HL-60 (cell line): Measurements from ENCODE around the gene IL22RA1.

Source experiments
- DNase-seq, 2 experiments: peaks; one replicate each; pipeline ENCODE4 v3.0.0-alpha.2; 2010 to 2020; ENCODE audit warnings: low read depth in 1 of 2, low spot score in 1 of 2
- H3K27ac ChIP-seq: fragments of 250-450 bp; sonication (Bioruptor Pico); replicated peaks from 2 replicates; pipeline ENCODE4 v1.5.1; 2020; ENCODE audit warnings: mild to moderate bottlenecking, moderate library complexity
- H3K27me3 ChIP-seq: fragments of 250-450 bp; sonication (Bioruptor Pico); 2 replicates; pipeline ENCODE4 v1.5.1; 2021; ENCODE audit warnings: mild to moderate bottlenecking, moderate library complexity; ENCODE audit not compliant: insufficient read depth, poor library complexity, severe bottlenecking
- H3K4me3 ChIP-seq: replicated peaks from 2 replicates; pipeline ENCODE4 v1.5.1; 2011; ENCODE audit warnings: mild to moderate bottlenecking, control low read depth, low read length; ENCODE audit not compliant: insufficient read depth
- GABPA ChIP-seq: IDR thresholded peaks from 2 replicates; pipeline ENCODE4 v1.6.1; 2012; ENCODE audit warnings: low read depth
- POLR2AphosphoS5 ChIP-seq: IDR thresholded peaks from 2 replicates; pipeline ENCODE4 v1.6.1; 2012; ENCODE audit warnings: low read depth
- REST ChIP-seq: IDR thresholded peaks from 2 replicates; pipeline ENCODE4 v1.6.1; 2012; ENCODE audit warnings: low read depth; ENCODE audit not compliant: insufficient replicate concordance
- SPI1 ChIP-seq: IDR thresholded peaks from 2 replicates; pipeline ENCODE4 v1.6.1; 2012; ENCODE audit warnings: low read depth, mild to moderate bottlenecking, borderline replicate concordance
- TF ChIP-seq, protein P1 (sequence below): IDR thresholded peaks from one replicate; pipeline ENCODE4 v1.5.1; 2011; ENCODE audit warnings: low read length, control low read depth, inconsistent platforms; ENCODE audit not compliant: insufficient read depth

Gene IL22RA1

DNA sequence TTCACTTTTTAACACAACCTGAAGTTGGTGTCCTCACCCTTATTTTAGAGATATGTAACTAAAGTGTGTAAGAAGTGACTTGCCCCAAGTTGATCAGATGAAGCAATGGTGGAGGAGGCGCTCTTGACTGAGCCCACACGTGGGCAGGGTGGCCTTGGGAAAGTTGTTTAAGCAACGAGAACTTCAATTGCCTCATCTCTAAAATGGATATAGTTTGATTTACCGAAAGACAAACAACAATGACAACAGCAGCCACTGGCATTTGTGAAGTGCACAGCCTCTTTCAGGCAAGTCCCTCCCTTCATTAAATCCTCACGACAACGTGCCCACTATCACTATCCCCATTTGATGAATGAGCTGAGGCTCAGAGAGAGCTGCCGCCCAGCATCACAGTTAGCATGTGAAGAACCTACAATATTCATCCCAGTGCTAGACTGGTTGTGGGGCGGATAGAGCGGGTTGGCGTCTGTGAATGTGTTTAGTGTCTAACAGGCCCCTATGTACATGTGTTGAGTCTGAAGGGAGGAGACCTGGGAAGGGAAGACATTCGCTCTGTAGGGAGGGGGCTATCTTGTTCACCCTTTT is 3.0 kb downstream of the IL22RA1 start:
- no peak overlapping the region for H3K27ac ChIP-seq
- peaks cover 3% of the 10 kb centered on the region for H3K27me3 ChIP-seq
- TF ChIP-seq POLR2AphosphoS5 = no peak
- TF ChIP-seq REST = no peak
- TF ChIP-seq, protein P1, sequence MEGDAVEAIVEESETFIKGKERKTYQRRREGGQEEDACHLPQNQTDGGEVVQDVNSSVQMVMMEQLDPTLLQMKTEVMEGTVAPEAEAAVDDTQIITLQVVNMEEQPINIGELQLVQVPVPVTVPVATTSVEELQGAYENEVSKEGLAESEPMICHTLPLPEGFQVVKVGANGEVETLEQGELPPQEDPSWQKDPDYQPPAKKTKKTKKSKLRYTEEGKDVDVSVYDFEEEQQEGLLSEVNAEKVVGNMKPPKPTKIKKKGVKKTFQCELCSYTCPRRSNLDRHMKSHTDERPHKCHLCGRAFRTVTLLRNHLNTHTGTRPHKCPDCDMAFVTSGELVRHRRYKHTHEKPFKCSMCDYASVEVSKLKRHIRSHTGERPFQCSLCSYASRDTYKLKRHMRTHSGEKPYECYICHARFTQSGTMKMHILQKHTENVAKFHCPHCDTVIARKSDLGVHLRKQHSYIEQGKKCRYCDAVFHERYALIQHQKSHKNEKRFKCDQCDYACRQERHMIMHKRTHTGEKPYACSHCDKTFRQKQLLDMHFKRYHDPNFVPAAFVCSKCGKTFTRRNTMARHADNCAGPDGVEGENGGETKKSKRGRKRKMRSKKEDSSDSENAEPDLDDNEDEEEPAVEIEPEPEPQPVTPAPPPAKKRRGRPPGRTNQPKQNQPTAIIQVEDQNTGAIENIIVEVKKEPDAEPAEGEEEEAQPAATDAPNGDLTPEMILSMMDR = no peak
- no peak for DNase-seq
- H3K4me3 ChIP-seq = no peak overlapping the region

GRCh38 chr1:24139222-24139489 is 3.8 kb downstream of the IL22RA1 start:
- TF ChIP-seq SPI1 (no peak), POLR2AphosphoS5 (no peak), GABPA (no peak), REST (no peak)
- TF ChIP-seq, protein P1 = no peak
- no peak overlapping the region for H3K27ac ChIP-seq
- DNase-seq = no peak
- peaks cover under 1% of the 10 kb centered on the region for H3K27me3 ChIP-seq
- H3K4me3 ChIP-seq = no peak overlapping the region

- DNase-seq = no peak
- H3K27me3 ChIP-seq = no peaks in the 10 kb centered on the region
- TF ChIP-seq POLR2AphosphoS5 = no peak
- no peak for TF ChIP-seq REST
- TF ChIP-seq, protein P1 = no peak
- TF ChIP-seq SPI1 = no peak
- TF ChIP-seq GABPA = no peak
These were observed 4.3 kb downstream of the IL22RA1 start for GRCh38 chr1:24138476-24139221.

More at GRCh38 chr1:24138476-24139221, 4.3 kb downstream of the IL22RA1 start:
- Histone ChIP-seq H3K4me3 (no peak overlapping the region), H3K27ac (no peak overlapping the region)
